Inferior parietal cortex (tissue), 1 donor: ENCODE data around the gene LY6G5B.

Source experiments
- DNase-seq: peaks from one replicate; pipeline ENCODE4 v3.0.0-alpha.2; 2016; ENCODE audit errors: extremely low spot score

Gene LY6G5B

DNA sequence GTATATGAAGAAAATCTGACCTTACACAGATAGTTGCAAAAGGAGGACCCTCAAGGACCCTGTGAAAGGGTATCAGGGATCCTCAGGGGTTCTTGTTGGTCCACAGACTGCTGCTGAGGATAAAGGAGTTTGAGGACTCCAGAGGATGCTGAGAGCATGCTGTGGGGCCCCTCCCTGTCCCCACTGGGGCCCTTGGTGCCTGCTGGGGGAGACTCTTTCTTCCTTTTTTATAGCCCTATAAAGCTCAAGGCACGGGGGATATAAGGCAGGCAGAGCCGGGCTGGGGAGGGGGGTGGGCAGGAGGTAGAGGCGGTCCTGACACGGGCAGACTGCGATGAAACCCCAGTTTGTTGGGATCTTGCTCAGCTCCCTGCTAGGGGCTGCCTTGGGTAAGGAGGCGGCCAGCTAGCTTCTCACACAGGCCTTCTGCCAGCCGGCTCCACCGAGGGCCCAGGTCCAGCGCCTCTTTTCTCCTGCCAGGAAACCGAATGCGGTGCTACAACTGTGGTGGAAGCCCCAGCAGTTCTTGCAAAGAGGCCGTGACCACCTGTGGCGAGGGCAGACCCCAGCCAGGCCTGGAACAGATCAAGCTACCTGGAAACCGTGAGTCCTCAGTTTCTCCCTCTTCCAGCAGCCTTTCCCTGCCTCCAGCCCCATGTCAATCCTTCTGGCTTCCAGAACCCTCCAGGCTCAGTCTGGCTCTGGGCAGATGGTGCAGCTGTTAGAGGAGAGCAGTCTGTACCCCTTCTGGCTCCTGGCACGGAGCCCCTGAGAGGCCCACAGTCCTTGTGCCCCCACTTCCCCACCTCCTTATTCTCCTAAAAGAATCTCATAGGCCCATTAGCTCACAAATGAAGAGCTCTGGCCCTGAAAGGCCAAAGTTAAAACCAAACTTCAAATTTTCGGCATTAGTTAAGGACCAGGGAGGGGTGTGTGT is 45.5 kb downstream of the LY6G5B start, which contains the start of gene LY6G6D:
TSS of gene LY6G6D (plus strand) at position 327 of the 937 bp plus-strand sequence. CDS start at position 335, 8 bp downstream.
- no peak for DNase-seq

DNA sequence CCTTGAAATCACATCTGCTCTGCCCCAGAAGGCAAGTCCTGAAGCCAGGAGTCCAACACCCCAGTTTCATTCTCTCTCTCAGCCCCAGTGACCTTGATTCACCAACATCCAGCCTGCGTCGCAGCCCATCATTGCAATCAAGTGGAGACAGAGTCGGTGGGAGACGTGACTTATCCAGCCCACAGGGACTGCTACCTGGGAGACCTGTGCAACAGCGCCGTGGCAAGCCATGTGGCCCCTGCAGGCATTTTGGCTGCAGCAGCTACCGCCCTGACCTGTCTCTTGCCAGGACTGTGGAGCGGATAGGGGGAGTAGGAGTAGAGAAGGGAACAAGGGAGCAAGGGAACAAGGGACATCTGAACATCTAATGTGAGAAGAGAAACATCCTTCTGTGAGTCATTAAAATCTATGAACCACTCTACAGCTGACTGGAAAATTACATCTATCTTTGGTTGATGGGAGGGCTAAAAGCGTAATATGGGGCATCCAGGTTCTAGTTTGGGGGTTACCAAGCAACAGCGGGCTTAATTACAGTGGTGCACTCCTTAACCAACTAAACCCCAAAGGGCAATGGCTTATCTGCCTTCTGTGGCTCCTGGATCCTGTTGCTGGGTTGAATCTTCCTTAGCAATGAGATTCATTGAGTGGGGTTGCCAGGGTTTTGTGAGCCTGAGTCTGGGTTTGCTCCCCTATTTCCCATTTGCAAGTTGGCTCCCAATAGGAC is 47.9 kb downstream of the LY6G5B start:
- DNase-seq, result no peak

DNA sequence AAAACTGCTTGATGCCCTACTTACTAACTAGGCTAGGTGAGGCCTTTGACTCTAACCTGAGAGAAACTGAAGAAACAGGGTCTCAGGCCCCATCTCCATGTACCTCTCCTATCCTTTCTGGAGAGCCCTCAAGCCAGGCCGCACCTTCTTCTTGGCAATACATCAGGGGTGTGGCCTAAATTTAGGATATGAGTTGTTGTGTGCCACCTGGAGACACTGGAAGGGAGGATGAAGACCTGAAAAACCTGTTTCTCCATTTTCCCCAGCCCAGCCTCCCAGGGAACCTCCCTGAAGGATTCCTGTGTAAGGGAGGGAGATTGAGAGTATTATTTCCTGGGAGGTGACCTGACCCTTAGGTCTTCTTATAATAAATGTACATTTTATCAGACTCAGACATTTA is 48.5 kb downstream of the LY6G5B start:
- no peak for DNase-seq

DNA sequence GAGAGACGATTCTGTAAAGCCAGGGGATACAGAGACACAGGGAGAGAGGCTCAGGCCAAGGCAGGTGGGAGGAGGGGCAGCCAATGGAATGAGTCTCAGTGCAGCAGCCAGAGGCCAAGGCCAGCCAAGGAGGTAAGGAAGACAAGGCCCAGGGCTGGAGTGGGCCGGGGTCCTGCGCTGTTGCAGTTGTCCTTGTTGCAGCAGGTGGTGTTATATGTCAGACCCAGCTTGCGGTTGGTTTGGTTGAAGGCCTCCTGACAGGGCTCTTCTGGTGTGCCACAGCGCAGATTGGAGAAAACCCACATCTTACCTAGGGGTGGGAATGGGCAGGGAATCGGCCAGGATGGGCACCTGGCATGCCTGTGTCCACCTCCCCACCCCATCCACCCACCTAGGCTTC is 49.2 kb downstream of the LY6G5B start:
- DNase-seq, result no peak

DNA sequence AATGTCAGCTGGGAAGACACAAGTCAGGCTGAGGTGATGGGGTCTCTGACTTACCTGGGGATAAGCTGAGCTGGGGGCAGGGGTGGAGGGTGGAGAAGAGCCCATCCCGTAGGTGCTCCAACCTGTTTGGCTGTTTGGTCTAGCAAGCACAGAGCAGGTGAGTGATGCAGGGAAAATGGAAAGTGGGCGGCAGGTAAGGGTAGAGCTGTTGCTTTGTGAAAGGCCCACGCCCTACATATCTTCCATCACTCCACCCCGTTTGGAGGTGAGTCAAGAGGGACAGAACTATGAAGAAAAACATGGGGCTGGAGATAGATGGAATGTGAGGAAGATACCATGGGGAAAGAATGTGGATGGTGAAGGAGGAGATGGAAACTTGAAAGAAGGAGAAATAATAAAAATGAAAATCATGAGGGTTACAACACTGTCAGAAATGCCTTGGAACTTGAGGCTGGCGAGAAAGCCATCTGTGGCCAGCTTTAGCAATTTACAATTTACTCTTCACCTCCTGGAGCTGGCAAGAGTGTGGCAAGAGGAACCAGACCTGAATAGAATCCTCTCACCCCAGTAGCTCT is 50.5 kb downstream of the LY6G5B start:
- DNase-seq, result no peak

DNA sequence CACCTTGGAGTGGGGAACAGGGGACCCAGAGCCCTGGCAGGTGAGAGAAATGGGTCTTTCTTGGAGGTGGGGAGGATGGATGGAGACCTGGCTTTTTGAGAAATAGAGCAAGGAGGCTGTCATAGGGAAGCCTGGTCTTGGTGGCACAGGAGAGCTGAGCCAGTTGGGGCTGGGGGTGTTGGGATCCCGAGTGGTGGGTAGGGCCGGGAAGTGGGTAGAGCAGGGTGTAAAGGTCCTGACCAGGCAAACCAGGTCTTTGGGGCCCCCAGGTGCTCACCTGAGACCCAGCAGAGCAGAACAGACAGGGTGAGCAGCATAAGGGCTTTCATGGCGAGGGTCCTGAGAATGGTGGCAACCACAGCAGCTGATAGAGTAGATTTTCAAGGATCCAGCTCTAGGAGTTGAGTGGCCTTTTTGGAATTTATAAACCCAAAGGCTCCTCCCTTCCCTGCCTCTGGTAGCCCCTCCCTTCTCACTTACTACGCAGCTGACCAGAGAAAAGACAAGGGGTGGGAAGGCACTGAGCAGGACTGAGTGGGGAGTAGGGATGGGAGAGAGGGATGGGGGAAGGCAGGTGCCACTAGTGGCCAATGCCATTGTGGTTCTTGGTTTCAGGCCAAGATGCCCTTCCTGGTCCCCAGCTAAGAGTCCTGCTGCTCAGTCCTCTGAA is 51.7 kb downstream of the LY6G5B start, which contains the start of gene LY6G6C:
TSS of gene LY6G6C (minus strand) at position 396 of the 670 bp plus-strand sequence. CDS start at position 329, 67 bp downstream.
- no peak for DNase-seq

DNA sequence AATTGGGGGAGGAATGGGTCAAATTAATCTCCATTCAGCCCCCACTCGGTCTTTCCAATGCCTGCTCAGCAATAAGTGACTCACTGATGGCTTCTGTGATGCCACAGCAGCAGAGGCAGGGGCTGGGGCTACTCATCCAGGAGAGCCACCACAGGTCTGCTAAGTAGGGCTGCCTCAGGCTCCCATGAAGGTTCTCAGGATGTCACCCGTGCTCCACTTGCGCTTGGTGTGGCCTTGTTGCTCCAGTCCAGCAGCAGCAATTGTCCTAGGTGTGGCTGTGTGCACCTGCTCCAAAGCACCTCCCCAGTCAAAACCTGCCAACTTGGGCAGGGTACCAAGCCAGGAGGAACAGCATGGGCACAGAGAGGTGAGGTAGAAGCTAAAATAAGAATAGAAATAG is 52.4 kb downstream of the LY6G5B start:
- no peak for DNase-seq
